H9 (cell line): Measurements from ENCODE around the gene NHSL2. TPM values are rescaled to one million over a fixed set of nuclear protein-coding genes. Genes with fewer than 3 reads are reported as not detected.

Experiments used
- DNase-seq: peaks from one replicate; pipeline ENCODE4 v3.0.0-alpha.2; 2017
- H2AFZ ChIP-seq: one replicate; pipeline ENCODE4 v1.6.1; 2013; ENCODE audit warnings: mild to moderate bottlenecking, low read length, control low read depth, moderate library complexity
- H2AK5ac ChIP-seq: 2 replicates; pipeline ENCODE4 v1.6.1; 2013; ENCODE audit warnings: low read length, control low read depth, mixed read lengths; ENCODE audit not compliant: insufficient read length
- H2BK120ac ChIP-seq: one replicate; pipeline ENCODE4 v1.6.1; 2013; ENCODE audit warnings: low read depth, mild to moderate bottlenecking, low read length, control low read depth, inconsistent platforms; ENCODE audit not compliant: poor library complexity, severe bottlenecking
- H2BK12ac ChIP-seq: 2 replicates; pipeline ENCODE4 v1.6.1; 2013; ENCODE audit warnings: low read length, control low read depth, mixed read lengths, low read depth; ENCODE audit not compliant: insufficient read length
- H2BK15ac ChIP-seq: 2 replicates; pipeline ENCODE4 v1.6.1; 2013; ENCODE audit warnings: low read depth, low read length, control low read depth
- H2BK20ac ChIP-seq: one replicate; pipeline ENCODE4 v1.6.1; 2013; ENCODE audit warnings: low read depth, mild to moderate bottlenecking, low read length, control low read depth, inconsistent platforms; ENCODE audit not compliant: poor library complexity, severe bottlenecking
- H2BK5ac ChIP-seq: 2 replicates; pipeline ENCODE4 v1.6.1; 2013; ENCODE audit warnings: low read length, control low read depth, mixed read lengths; ENCODE audit not compliant: insufficient read length
- H3K14ac ChIP-seq: 2 replicates; pipeline ENCODE4 v1.6.1; 2013; ENCODE audit warnings: low read length, control low read depth; ENCODE audit not compliant: insufficient read depth
- H3K18ac ChIP-seq: 2 replicates; pipeline ENCODE4 v1.6.1; 2013; ENCODE audit warnings: low read depth, mild to moderate bottlenecking, mixed read lengths, low read length, control low read depth; ENCODE audit not compliant: insufficient read length
- H3K23ac ChIP-seq: 2 replicates; pipeline ENCODE4 v1.6.1; 2013; ENCODE audit warnings: low read length, control low read depth, mixed read lengths, low read depth; ENCODE audit not compliant: insufficient read length
- H3K23me2 ChIP-seq: 2 replicates; pipeline ENCODE4 v1.6.1; 2013; ENCODE audit warnings: low read depth, mild to moderate bottlenecking, mixed read lengths, low read length, control low read depth; ENCODE audit not compliant: insufficient read length, poor library complexity, severe bottlenecking
- H3K27ac ChIP-seq: 2 replicates; pipeline ENCODE4 v1.5.1; 2013; ENCODE audit warnings: low read length, control low read depth, mixed read lengths, low read depth; ENCODE audit not compliant: insufficient read length
- H3K27me3 ChIP-seq: 2 replicates; pipeline ENCODE4 v1.6.1; 2013; ENCODE audit warnings: low read length, control low read depth, inconsistent platforms; ENCODE audit not compliant: insufficient read depth
- H3K4ac ChIP-seq: 2 replicates; pipeline ENCODE4 v1.6.1; 2013; ENCODE audit warnings: low read depth, mild to moderate bottlenecking, control low read depth, inconsistent platforms, low read length, moderate library complexity
- H3K4me1 ChIP-seq: 2 replicates; pipeline ENCODE4 v1.6.1; 2013; ENCODE audit warnings: low read length, control low read depth, inconsistent platforms; ENCODE audit not compliant: insufficient read depth
- H3K4me2 ChIP-seq: 2 replicates; pipeline ENCODE4 v1.6.1; 2013; ENCODE audit warnings: low read length, control low read depth, mixed read lengths; ENCODE audit not compliant: insufficient read length, insufficient read depth
- H3K56ac ChIP-seq: 2 replicates; pipeline ENCODE4 v1.6.1; 2013; ENCODE audit warnings: low read depth, mild to moderate bottlenecking, mixed read lengths, low read length, control low read depth; ENCODE audit not compliant: insufficient read length
- H3K79me1 ChIP-seq: 2 replicates; pipeline ENCODE4 v1.6.1; 2013; ENCODE audit warnings: low read depth, mild to moderate bottlenecking, moderate library complexity, low read length, control low read depth, inconsistent platforms; ENCODE audit not compliant: insufficient read depth, poor library complexity, severe bottlenecking
- H3K79me2 ChIP-seq: 2 replicates; pipeline ENCODE4 v1.6.1; 2013; ENCODE audit warnings: low read length, control low read depth, inconsistent platforms; ENCODE audit not compliant: insufficient read depth
- H3K9ac ChIP-seq: 2 replicates; pipeline ENCODE4 v1.6.1; 2013; ENCODE audit warnings: low read length, control low read depth, mixed read lengths; ENCODE audit not compliant: insufficient read length; ENCODE audit errors: extremely low read depth
- H3K9me3 ChIP-seq: one replicate; pipeline ENCODE4 v1.6.1; 2013; ENCODE audit warnings: low read depth, low read length, inconsistent platforms; ENCODE audit not compliant: control insufficient read depth
- H3T11ph ChIP-seq: one replicate; pipeline ENCODE4 v1.6.1; 2013; ENCODE audit warnings: mild to moderate bottlenecking, low read length, control low read depth, inconsistent platforms
- H4K20me1 ChIP-seq: one replicate; pipeline ENCODE4 v1.6.1; 2013; ENCODE audit not compliant: control insufficient read depth, insufficient read length, insufficient read depth
- H4K5ac ChIP-seq: 2 replicates; pipeline ENCODE4 v1.6.1; 2013; ENCODE audit warnings: low read depth, mild to moderate bottlenecking, mixed read lengths, low read length, control low read depth; ENCODE audit not compliant: insufficient read length
- H4K8ac ChIP-seq: replicated peaks from 2 replicates; pipeline ENCODE4 v1.6.1; 2013; ENCODE audit warnings: low read length, control low read depth, mixed read lengths, low read depth; ENCODE audit not compliant: insufficient read length
- H4K91ac ChIP-seq: 2 replicates; pipeline ENCODE4 v1.6.1; 2013; ENCODE audit warnings: low read depth, mild to moderate bottlenecking, moderate library complexity, mixed read lengths, low read length, control low read depth; ENCODE audit not compliant: insufficient read length
- H3K27ac Mint-ChIP-seq, 3 experiments: 2 replicates in 2 of 3; 3 replicates in 1 of 3; pipeline ENCODE4 v1.8.0; 2020 to 2021; ENCODE audit warnings: mixed read lengths in 3 of 3, mild to moderate bottlenecking in 1 of 3, moderate library complexity in 1 of 3
- H3K27me3 Mint-ChIP-seq: 2 replicates; pipeline ENCODE4 v1.8.0; 2021; ENCODE audit warnings: low read depth, mild to moderate bottlenecking, moderate library complexity, mixed read lengths
- H3K36me3 Mint-ChIP-seq, 3 experiments: 2 replicates in 2 of 3; 3 replicates in 1 of 3; pipeline ENCODE4 v1.8.0; 2020 to 2021; ENCODE audit warnings: low read depth in 3 of 3, mixed read lengths in 3 of 3; ENCODE audit not compliant: insufficient read depth in 1 of 3
- H3K4me1 Mint-ChIP-seq, 2 experiments: 2 replicates each; pipeline ENCODE4 v1.8.0; 2020; ENCODE audit warnings: mixed read lengths in 2 of 2
- H3K4me3 Mint-ChIP-seq, 2 experiments: 2 replicates in 1 of 2; 3 replicates in 1 of 2; pipeline ENCODE4 v1.8.0; 2020 to 2021; ENCODE audit warnings: mild to moderate bottlenecking in 2 of 2, mixed read lengths in 2 of 2, moderate library complexity in 1 of 2
- H3K9me3 Mint-ChIP-seq, 2 experiments: 2 replicates in 1 of 2; 3 replicates in 1 of 2; pipeline ENCODE4 v1.8.0; 2020; ENCODE audit warnings: mild to moderate bottlenecking in 2 of 2, mixed read lengths in 2 of 2, moderate library complexity in 1 of 2
- CTCF ChIP-seq: fragments of 200-600 bp; sonication (generic); conservative IDR thresholded peaks from 3 replicates; pipeline ENCODE4 v1.8.0; 2021; ENCODE audit warnings: antibody characterized with exemption, mild to moderate bottlenecking
- WGBS: extraction: QIAGEN DNeasy Blood & Tissue Kit; methylation state at CpG from one replicate; pipeline ENCODE4 v1.1.7; 2013; ENCODE audit warnings: missing lambda C conversion rate, low lambda C conversion rate, mixed read lengths; ENCODE audit not compliant: insufficient read length; ENCODE audit errors: extremely low coverage; 5-methylcytosine and 5-hydroxymethylcytosine counted together
- total RNA-seq: library from RNA; stranded (reverse); gene quantifications from 2 replicates; pipeline ENCODE4 v1.2.1, GENCODE V29; 2021

Gene NHSL2
- total RNA-seq, 1 experiment from 2014 or later = 6.4 TPM

GRCh38 chrX:71919431-71919830 is 8.8 kb downstream of the NHSL2 start:
- no peak overlapping the region for H2BK12ac ChIP-seq
- Mint-ChIP-seq H3K36me3 (peaks cover 0 to 4% (median 0%) of the 10 kb centered on the region in 3 experiments; a peak in 4 of 7 replicates), H3K4me1 (peaks cover 35 to 46% of the 10 kb centered on the region in 2 experiments)

More at GRCh38 chrX:71919431-71919830, 8.8 kb downstream of the NHSL2 start:
- Histone ChIP-seq H3K4ac (no peak overlapping the region), H3K27me3 (no peaks in the 10 kb centered on the region), H4K20me1 (no peaks in the 10 kb centered on the region), H4K91ac (no peak overlapping the region), H3K4me1 (peaks cover 13% of the 10 kb centered on the region; the same call in 1 of the 2 replicates), H3K14ac (no peak overlapping the region), H2BK15ac (no peak overlapping the region), H4K8ac (no peak overlapping the region), H2AK5ac (no peak overlapping the region), H3K9ac (no peak overlapping the region), H3K4me2 (no peak overlapping the region), H2BK120ac (no peak overlapping the region), H3K56ac (no peak overlapping the region), H2BK20ac (no peak overlapping the region), H2AFZ (no peak overlapping the region), H4K5ac (no peak overlapping the region), H2BK5ac (no peak overlapping the region), H3K23me2 (no peaks in the 10 kb centered on the region), H3K18ac (no peak overlapping the region), H3K79me2 (peaks cover 8% of the 10 kb centered on the region; the same call in 1 of the 2 replicates), H3K79me1 (peaks cover 2% of the 10 kb centered on the region), H3T11ph (no peak overlapping the region), H3K9me3 (peaks cover 30% of the 10 kb centered on the region), H3K27ac (no peak overlapping the region), H3K23ac (no peak overlapping the region)
- TF ChIP-seq CTCF = no peak
- Mint-ChIP-seq H3K9me3 (peaks cover 62 to 65% of the 10 kb centered on the region in 2 experiments), H3K27ac (no peak overlapping the region), H3K27me3 (no peaks in the 10 kb centered on the region; the same call in 1 of the 2 replicates), H3K4me3 (no peak overlapping the region; a peak in 1 of 5 replicates)
- no CpG with 5 or more reads among the region's 5 CpGs for WGBS
- no peak for DNase-seq
